HG03060 (cell line): ENCODE data around the gene GJB2.

ENCODE experiments used
- ATAC-seq: cut with Tn5 transposase; IDR thresholded peaks from one replicate; pipeline ENCODE4 v1.9.1; 2021; ENCODE audit warnings: low read depth, moderate number of reproducible peaks; ENCODE audit not compliant: unreplicated experiment

GJB2 gene

DNA sequence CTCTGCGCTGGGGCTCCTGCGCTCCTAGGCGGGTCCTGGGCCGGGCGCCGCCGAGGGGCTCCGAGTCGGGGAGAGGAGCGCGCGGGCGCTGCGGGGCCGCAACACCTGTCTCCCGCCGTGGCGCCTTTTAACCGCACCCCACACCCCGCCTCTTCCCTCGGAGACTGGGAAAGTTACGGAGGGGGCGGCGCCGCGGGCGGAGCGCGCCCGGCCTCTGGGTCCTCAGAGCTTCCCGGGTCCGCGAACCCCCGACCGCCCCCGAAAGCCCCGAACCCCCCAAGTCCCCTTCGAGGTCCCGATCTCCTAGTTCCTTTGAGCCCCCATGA, at the start of gene GJB2:
TSS of gene GJB2 (minus strand) at position 103 of the 326 bp plus-strand sequence. CDS start 3,357 bp downstream, outside the sequence.
- ATAC-seq: no peak

DNA sequence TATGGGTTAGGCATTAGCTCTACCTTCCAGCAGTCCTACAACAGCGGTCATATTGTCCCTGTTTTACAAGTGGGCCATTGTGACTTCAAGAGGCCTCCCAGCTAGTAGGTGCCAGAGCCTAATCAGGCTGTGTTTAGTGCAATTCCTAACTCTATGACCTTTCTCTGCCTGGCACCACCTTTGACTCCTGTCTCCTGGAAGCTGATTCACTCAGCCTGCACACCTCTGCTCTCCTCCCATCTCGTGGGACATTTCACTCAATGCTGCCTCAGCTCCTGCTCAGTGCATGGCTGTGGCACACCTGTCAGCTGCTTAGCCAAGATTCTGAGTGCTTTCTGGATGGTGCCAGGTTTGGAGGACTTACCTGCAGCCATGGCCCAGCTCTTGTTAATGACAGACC, 48.9 kb upstream of the GJB2 start:
- ATAC-seq: no peak

DNA sequence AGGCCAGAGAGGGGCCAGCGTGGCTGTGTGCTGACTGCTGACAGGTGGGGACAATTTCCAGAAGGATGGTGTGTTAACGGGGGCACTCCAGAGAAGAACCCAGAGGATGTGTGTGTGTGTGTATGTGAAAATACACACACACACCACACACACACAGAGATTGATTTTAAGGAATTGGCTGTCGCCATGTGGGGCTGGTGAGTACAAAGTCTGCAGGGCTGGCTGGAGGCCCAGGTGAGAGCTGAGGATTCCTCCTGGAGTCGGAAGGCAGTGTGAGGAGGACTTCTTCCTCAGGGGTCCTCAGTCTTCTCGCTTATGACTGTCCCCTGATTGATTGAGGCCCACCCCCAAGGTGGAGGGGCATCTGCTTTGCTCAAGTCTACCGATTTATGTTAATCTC, 47.0 kb upstream of the GJB2 start:
- ATAC-seq: no peak

DNA sequence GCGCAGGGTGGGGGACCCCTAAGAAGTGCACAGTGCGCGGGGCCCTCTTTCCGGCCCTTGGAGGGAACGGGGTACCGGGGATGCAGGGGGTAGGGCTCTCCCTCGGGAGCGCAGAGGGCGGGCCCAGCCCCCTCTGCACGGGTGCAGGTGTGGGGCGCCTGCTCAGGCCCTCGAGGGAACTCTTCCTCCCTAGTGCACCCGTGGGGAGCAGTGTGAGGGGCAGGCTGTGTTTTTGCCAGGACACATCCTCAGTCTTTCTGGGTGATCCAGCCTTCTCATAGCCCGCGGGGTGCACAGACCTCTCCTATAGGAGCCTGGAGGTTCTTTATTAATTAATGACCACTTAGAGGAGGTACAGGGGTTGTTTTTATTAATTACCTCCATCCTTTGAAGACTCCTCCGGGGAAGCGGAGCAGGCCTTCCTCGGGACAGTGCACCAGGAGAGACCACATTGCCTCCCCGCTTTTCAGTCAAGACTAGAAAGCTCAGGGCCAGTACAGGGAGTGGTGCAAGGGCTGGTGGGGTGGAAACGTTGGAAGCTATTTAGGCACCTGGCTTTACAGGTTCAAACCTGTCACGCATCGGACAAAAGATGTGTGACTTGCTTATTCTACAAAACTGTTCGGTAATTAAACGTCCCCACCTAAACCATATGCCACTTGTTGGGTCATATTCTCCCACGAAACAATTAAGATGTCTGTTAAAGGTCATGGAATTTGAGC, 40.0 kb upstream of the GJB2 start:
- no peak for ATAC-seq

DNA sequence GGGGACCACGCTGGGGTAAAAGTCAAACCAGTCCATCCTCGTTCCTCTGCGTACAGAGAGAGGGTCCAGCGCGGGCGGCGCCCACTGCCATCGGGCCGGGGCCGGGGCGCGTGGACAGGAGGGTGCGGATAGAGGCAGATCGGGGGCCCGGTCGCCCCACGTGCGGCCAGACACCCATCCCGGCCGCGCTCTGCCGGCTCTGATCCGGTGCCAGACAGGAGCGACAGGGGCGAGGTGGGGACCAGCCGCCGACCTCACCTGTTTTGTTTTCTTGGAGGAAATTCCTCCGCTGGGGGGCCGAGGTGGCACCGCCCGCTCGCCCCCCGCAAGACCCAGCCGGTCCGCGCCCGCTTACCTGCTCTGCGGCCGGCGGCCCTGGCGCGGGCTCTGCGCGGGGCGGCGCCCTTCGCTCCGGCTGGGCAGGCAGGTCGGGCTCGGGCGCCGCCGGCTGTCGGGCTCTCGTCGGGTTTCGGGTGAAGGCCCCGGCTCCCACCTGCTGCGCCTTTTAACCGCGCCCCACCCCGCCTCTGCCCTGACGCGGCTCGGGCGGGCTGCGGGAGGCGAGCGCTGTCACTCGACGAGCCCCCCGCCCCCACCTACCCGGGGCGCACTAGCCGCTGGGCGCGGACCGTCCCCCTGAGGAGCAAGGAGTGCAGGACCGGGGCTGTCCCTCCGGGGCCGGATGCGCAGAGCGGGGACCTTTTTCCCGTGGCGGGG, 39.3 kb upstream of the GJB2 start, which contains the start of gene GJB6:
TSS of gene GJB6 (minus strand) at position 481 of the 717 bp plus-strand sequence. CDS start 8,839 bp downstream, outside the sequence.
- no peak for ATAC-seq

DNA sequence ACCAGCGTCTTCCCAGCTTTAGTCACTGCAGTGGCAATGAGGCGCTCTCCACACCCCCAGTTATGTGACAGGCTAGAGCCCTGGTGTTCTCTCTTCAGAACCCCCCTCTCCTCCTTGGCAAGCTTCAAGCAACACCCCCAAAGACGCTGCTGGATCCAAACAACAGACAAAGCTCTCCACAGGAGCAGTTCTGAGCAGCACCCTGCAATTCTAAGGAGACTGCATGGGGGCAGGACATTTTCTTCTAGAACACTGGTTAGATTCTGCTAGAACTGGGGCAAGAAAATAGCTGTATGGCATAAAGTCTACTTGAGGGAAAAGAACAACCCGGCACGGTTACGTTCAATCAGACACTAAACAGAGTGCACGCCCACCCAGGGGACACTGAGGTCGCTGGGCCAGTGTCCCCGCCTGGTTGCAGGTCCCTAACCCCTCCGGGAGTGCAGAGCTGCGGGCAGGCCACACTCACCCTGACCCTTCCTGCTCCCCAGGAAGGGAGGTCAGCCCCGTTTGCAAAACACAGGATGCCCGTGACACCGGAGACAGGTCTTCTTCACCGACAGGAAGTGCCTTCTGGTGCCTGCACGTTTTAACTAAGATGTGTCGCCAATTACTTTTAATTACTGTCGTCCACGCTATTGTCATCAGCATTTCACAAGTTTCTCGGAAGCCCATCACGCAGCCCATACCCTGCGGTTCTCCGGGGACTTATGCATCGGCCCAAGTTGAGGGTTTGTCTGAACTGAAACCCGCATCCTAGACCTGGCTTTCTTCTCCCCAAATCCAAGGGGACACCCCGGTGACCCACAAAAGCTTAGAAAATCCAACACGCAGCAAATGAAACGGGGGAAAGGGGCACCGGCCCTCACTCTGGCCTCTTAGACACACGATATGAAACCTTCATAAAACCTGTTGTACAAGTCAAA, 38.4 kb upstream of the GJB2 start:
- ATAC-seq: no peak

DNA sequence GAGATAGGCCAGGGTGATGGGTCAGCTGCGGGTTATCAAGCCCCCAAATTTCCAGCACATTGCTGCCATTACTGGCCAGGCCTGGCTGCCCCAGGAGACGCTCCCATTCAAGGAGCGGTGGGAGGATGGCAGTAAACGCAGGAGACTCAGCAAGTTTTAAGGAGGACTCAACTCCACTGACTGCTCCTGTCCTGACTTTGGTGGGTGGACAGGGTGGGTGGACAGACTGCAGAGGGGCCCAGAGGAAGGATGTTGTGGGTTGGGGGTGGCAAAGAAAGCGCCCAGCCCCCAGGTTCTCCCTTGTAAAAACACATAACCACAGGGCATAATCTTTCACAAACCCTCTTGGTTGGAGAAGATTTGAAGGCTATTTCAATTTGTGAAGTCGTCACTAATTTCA, 35.0 kb upstream of the GJB2 start:
- no peak for ATAC-seq

DNA sequence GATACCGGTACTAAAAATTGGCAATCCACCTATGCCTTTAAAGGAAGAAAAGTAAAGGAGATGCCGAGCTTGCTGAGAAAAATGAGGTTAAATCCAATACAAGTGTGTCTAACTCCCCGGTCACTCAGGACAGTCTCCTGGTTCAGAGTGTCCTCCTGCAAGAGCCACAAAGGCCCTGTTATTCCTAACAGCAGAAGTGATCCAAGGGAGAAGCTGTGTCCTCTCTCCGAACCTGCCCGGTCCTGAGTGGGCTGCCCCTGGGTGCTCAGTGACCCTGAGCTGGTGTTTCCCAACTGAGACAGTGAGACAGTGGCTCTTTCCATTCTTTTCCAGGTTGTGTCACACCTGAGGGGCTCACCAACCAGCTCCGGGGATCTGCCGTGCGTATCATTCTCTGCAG, 34.5 kb upstream of the GJB2 start:
- no peak for ATAC-seq

DNA sequence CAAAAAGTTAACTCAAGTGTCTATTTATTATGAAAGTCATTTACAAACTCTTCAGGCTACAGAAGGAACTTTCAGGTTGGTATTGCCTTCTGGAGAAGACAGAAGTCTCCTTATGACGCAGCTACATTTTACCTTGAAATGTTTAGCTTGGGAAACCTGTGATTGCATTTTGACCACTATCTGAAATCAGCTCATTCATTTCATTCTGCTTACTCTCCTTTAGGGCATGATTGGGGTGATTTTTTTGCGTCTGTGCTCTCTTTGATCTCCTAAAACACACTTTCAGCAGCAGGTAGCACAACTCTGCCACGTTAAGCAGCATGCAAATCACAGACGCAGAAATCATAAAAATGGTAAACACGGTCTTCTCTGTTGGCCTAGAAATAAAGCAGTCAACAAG, 29.8 kb upstream of the GJB2 start:
- ATAC-seq: no peak

DNA sequence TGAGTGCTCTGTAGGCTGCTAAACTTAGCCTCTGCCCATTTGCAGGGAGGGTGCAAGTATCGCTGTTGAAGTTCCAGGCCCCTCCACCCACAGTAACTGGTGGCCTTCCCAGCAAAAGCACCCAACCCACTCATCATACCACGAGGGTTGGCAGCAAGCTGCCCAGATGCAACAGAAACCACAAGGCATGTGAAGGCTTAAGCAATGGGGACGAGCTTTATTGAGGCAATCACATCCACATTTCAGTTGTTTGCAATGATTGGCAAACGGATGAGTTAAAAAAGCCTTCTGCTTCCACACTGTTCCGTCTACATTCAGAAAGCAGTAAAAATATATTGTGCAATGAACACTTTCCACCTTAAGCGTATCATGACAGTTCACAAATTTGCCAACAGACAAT, 29.0 kb upstream of the GJB2 start:
- ATAC-seq: no peak

DNA sequence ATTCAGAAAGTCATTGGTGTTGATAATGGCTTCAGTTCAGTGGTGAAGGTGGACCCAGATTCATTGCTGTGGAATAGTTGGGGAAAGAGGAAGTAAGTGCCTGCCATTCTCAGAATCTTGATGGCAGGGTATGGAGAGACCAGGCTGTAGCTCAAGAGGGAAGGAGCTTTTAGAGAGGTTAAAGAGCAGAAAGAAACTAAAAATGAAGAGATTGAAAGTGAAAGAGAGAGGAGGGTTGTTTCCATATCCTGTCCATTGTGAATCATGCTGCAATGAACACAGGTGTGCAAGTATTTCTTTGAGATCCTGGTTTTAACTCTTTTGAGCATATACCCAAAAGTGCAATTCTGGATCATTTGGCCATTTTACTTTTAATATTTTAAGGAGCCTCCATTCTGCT, 26.8 kb upstream of the GJB2 start:
- ATAC-seq: peak; percentile 44

DNA sequence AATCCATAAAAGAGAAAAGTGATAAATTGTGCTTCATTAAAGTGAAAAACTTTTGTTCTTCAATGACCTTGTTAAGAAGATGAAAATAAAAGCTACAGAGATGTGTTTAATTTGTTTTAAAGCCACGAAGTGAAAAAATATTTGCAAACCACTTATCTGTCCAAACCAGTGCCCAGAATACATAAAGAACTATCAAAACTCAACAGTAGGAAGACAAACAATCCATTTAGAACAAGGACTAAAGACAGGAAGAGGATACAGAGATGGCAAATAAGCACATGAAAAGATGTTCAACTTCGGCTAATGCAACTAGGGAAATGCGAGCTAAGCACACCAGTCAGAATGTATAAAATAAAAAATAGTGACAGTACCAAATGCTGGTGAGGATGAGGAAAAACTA, 24.4 kb upstream of the GJB2 start:
- ATAC-seq: no peak

DNA sequence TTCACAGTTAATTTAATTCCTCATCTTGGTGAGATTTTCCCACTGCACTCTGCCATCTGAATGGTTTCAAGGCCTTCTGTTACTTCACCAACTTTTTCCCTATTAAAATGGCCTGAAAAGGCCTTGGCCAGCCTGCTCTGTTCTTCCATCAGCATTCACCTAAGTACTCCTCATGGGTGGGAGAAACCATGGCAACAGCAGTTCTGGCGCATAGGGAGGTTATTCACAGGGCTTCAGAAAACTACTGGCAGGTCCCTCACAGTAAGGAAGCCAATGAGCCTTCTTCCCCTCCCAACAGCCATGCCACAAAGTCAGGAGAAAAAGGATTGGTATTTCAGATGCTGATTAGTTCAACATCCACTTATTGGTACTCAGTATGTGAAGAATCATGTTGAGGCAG, 17.2 kb upstream of the GJB2 start:
- ATAC-seq: no peak

DNA sequence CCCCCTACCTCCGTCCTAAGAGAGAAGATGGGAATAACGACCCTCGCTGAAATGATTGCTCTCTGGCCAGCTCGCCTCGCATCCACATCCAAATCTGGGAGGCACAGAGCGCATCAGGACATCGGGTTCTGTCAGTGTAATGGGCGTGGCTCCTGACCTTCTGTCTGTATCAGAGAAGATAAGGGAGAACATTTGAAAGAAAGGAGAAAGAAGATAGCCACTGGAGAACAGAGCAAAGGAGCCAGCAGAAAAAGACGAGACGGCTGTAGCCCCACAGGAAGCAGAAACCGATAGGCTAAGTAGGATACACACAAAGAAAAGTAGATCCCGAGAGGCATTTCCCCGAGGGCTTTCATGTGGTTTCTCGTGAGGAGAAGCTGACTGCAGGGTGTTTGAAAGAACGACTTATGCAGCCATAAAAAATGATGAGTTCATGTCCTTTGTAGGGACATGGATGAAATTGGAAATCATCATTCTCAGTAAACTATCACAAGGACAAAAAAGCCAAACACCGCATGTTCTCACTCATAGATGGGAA, 14.0 kb upstream of the GJB2 start:
- no peak for ATAC-seq

DNA sequence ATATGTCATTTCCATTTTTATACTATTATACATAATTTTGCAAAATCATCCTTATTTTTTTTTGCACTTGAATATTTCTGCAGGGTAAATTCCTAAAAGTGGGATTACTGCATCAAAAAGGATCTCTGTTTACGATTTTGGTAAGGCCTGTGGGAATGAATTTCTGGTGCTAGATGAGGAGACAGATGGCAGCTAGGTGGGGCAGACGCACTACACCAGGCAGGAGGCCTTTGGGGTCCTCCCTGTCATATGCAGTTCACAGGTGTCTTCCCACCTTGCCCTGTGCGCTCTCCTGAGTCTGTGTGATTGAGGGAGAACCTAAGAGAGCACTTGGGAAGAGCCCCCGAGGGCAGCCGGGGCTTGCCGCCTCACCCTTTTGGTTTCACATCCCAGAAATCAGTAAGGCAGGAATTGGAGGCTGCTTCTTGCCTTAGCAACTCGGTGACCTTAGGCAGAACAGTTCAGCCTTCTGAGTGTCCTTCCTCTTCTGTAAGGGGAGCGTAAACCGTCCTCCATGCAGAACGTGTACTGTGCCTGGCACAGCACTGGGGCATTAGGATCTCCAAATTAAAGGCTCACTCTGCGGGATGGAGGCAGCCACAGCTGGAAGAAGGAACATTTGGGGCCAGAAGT, 13.4 kb upstream of the GJB2 start:
- ATAC-seq: no peak

DNA sequence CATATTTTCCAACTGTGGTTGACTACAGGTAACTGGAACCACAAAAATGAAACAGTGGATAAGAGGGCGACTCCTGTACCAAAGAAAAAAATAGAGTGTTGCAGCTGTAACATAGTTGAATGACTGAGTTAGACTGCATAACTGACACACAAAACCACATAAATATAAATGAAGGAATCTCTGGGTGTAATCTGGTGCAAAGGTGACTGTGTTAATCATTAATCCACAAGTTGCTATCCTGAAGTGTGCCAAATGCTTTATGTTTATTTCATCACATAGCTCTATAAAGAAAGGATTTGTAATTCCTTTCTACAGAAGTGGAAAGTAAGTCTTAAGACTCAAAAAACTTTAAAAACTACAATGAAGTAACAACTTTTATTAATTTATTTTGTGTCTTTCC, 6.0 kb upstream of the GJB2 start:
- no peak for ATAC-seq

DNA sequence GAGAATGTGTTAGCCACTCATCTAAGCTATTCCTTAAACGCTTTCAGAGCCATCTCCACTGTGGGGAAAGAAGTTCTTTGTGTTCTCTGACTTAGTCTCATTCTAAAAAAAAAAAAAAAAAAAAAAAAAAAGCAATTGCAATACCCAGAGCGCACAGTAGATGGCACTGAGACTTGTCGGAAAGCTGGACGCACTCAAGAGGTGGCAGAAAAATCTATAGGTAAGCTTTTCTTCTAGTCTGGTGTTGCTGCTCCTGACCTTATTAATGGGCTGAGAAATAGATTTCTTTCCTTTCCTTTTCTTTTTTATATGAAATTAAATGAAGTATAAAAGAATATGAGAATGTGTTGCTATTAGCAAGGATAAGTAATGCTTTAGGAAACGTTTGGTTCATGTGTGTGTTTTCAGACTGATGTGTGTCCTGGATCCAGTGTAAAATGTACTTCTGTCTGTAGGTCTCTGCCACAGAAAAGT, 4.7 kb upstream of the GJB2 start:
- ATAC-seq: no peak

DNA sequence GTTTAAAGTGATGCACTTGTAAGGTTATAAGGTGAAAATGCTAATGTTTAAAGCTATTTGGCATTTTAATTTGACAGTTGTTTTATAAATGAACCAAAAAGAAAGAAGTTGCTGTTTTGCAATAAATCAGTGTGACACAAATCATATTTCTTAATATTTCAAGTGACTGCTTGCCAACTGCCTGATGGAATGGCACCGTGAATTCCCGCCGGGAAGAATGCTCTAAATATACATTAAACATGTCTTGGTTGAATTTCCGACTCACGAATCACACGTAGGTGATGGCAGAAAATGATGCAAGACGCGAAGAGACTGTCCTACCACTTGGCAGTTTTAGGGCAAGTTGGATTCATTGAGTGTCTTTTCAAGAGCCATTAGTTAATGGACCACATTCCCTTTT, 3.1 kb upstream of the GJB2 start:
- no peak for ATAC-seq

DNA sequence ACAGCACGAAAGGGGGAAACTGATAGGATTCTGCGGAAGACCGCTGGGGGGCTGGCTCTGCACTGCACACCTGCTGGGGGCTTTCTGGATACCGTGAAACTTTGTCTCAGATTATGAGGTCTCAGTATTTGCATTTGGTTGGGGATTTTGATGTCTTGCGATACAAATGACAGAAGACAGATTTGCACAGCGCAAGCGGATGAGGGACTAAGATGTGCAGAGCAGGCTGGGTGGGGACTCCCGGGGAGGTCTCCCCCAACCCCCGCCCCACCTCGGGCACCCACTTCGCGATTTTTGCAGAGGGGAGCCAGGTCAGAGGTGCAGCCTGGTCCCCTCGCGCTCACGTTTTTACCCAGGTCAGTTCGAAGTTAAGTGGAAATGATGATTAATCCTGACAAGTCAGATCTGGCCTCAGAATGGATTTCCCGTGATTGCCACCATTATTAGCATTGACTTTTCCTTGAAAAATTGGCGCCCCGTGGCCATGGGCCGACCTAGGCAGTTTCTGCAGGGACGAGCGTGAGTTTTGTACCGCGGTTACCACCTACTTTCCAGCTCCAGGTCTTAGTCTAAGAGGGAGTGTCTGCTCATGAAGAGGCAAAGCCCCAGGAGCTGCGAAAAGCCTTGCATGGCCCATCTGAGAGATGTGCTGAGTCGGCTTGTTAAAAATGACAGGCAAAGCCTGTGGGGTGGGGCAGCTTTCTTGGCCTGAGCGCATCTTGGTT, 1.3 kb upstream of the GJB2 start:
- no peak for ATAC-seq
